ENCODE data around the gene FOXP2.

Gene FOXP2

GRCh38 chr7:114671563-114672123 is 257.0 kb downstream of the FOXP2 start:
- Histone ChIP-seq H3K79me2 (ENCODE audit: low read length) (no peaks in the 10 kb centered on the region), H3K36me3 (replicated peaks; ENCODE audit: low read depth, low read length) (no peaks in the 10 kb centered on the region), H2AFZ (ENCODE audit: low read depth, low read length) (no peak overlapping the region), H3K9me3 (ENCODE audit: insufficient read depth, low read length) (no peaks in the 10 kb centered on the region), H3K4me2 (ENCODE audit: low read length) (no peak overlapping the region), H3K4me1 (ENCODE audit: low read length) (no peaks in the 10 kb centered on the region), H3K27me3 (ENCODE audit: low read depth, low read length) (no peaks in the 10 kb centered on the region), H3K27ac (ENCODE audit: low read length) (no peak overlapping the region), H3K9ac (ENCODE audit: low read length) (no peak overlapping the region), H4K20me1 (ENCODE audit: insufficient read depth, low read length) (no peaks in the 10 kb centered on the region), H3K4me3 (ENCODE audit: low read length) (no peak overlapping the region)
- TF ChIP-seq EZH2phosphoT487 (IDR thresholded peaks at IDR 0.05; ENCODE audit: low read depth) (no peak), CTCF (IDR thresholded peaks at IDR 0.05; ENCODE audit: low read depth, low read length) (no peak)

- H3K9ac ChIP-seq (ENCODE audit: low read length): no peak overlapping the region
- H3K27ac ChIP-seq (ENCODE audit: low read length): no peak overlapping the region
- no peak for TF ChIP-seq CTCF (IDR thresholded peaks at IDR 0.05; ENCODE audit: low read depth, low read length)
- no peak for TF ChIP-seq EZH2phosphoT487 (IDR thresholded peaks at IDR 0.05; ENCODE audit: low read depth)
- H3K36me3 ChIP-seq (replicated peaks; ENCODE audit: low read depth, low read length): no peaks in the 10 kb centered on the region
- no peak overlapping the region for H2AFZ ChIP-seq (ENCODE audit: low read depth, low read length)
- H3K9me3 ChIP-seq (ENCODE audit: insufficient read depth, low read length): no peaks in the 10 kb centered on the region
- H3K4me2 ChIP-seq (ENCODE audit: low read length): no peak overlapping the region
- H3K4me3 ChIP-seq (ENCODE audit: low read length): no peak overlapping the region
- H3K27me3 ChIP-seq (ENCODE audit: low read depth, low read length): no peaks in the 10 kb centered on the region
- no peaks in the 10 kb centered on the region for H3K4me1 ChIP-seq (ENCODE audit: low read length)
- no peaks in the 10 kb centered on the region for H4K20me1 ChIP-seq (ENCODE audit: insufficient read depth, low read length)
- H3K79me2 ChIP-seq (ENCODE audit: low read length): no peaks in the 10 kb centered on the region
Observed at GRCh38 chr7:114678116-114678515, 263.5 kb downstream of the FOXP2 start.

GRCh38 chr7:114687238-114687637 is 272.6 kb downstream of the FOXP2 start:
- Histone ChIP-seq H3K27ac (ENCODE audit: low read length) (no peak overlapping the region), H3K79me2 (ENCODE audit: low read length) (no peaks in the 10 kb centered on the region), H3K4me1 (ENCODE audit: low read length) (no peaks in the 10 kb centered on the region), H3K9ac (ENCODE audit: low read length) (no peak overlapping the region), H4K20me1 (ENCODE audit: insufficient read depth, low read length) (no peaks in the 10 kb centered on the region), H2AFZ (ENCODE audit: low read depth, low read length) (no peak overlapping the region), H3K9me3 (ENCODE audit: insufficient read depth, low read length) (no peaks in the 10 kb centered on the region), H3K27me3 (ENCODE audit: low read depth, low read length) (no peaks in the 10 kb centered on the region), H3K36me3 (replicated peaks; ENCODE audit: low read depth, low read length) (no peaks in the 10 kb centered on the region), H3K4me2 (ENCODE audit: low read length) (no peak overlapping the region), H3K4me3 (ENCODE audit: low read length) (no peak overlapping the region)
- TF ChIP-seq CTCF (IDR thresholded peaks at IDR 0.05; ENCODE audit: low read depth, low read length) (no peak), EZH2phosphoT487 (IDR thresholded peaks at IDR 0.05; ENCODE audit: low read depth) (no peak)

- no peaks in the 10 kb centered on the region for H3K79me2 ChIP-seq (ENCODE audit: low read length)
- H2AFZ ChIP-seq (ENCODE audit: low read depth, low read length): no peak overlapping the region
- no peak overlapping the region for H3K4me2 ChIP-seq (ENCODE audit: low read length)
- no peaks in the 10 kb centered on the region for H4K20me1 ChIP-seq (ENCODE audit: insufficient read depth, low read length)
- H3K9ac ChIP-seq (ENCODE audit: low read length): no peak overlapping the region
- H3K36me3 ChIP-seq (replicated peaks; ENCODE audit: low read depth, low read length): no peaks in the 10 kb centered on the region
- TF ChIP-seq CTCF (IDR thresholded peaks at IDR 0.05; ENCODE audit: low read depth, low read length) (no peak), EZH2phosphoT487 (IDR thresholded peaks at IDR 0.05; ENCODE audit: low read depth) (no peak)
- H3K27me3 ChIP-seq (ENCODE audit: low read depth, low read length): no peaks in the 10 kb centered on the region
- H3K4me1 ChIP-seq (ENCODE audit: low read length): no peaks in the 10 kb centered on the region
- H3K27ac ChIP-seq (ENCODE audit: low read length): no peak overlapping the region
- H3K4me3 ChIP-seq (ENCODE audit: low read length): no peak overlapping the region
- H3K9me3 ChIP-seq (ENCODE audit: insufficient read depth, low read length): no peaks in the 10 kb centered on the region
Observed at GRCh38 chr7:114688443-114689055, 273.9 kb downstream of the FOXP2 start.
